SW 1271 (cell line): Measurements from ENCODE around the gene TLCD3B.
A peak's percentile ranks its signal among the peaks of the same experiment; 100 is the strongest.
"Not testable (repeated sequence)": the region's sequence is repeated elsewhere in the genome, so short reads cannot be mapped to it uniquely, and the experiment has no call there.

ENCODE experiments used
- DNase-seq, 2 experiments: peaks; one replicate each; lab custom pipeline; 2025; lab: John Stamatoyannopoulos, UW

The TLCD3B gene

DNA sequence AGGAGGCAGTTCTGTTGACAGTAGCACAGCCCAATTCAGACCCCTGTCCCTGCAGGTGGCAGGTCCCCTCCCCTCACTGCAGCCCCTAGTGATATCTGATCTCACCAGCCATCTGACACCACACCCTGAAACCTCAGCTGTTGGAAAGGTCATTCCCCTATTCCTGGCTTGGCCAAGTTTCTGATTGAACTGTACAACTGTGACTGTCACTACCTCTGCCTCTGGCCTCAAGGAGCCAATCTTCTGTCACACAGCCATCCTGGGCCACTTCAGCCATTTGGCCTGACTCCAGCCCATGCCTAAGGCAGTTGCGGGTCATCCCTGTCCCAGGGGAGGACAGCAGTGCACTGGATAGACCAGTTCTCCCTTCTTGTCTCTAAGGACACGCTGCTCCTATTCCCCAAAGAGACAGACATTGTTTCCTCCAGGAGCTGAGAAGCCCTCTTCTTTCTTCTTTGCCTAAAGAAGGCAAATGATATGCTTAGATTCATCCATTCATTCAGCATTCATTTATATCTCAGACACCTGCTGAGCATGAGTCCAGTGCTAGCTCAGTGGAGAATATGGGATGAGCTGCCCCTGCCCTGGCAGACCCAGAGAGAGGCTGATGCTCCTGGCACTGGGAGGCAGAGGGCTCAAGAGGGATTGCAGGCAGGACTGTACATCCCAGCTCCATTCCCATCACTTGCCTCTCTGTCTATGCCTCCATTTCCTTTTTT, 29.9 kb upstream of the TLCD3B start:
- DNase-seq, result no peak

DNA sequence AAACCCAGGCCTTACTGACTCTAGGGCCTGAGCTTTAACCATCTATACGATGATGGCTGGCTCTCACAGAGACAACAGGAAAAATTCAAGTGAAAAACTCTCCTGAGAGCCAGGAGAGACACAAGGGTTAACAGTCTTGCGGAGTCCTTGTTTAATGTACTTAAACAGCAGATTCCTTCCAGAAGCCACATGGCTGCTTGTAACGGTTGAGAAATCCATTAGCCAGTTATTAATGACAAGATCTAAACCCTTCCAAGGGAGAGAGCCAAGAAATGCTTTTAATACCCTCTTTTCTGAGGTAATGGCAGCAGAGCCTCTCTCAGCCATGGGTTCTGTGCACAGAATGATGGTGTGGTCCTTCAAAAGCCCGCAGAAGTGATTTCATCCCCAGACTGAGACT, 29.3 kb upstream of the TLCD3B start:
- DNase-seq, result no peak

DNA sequence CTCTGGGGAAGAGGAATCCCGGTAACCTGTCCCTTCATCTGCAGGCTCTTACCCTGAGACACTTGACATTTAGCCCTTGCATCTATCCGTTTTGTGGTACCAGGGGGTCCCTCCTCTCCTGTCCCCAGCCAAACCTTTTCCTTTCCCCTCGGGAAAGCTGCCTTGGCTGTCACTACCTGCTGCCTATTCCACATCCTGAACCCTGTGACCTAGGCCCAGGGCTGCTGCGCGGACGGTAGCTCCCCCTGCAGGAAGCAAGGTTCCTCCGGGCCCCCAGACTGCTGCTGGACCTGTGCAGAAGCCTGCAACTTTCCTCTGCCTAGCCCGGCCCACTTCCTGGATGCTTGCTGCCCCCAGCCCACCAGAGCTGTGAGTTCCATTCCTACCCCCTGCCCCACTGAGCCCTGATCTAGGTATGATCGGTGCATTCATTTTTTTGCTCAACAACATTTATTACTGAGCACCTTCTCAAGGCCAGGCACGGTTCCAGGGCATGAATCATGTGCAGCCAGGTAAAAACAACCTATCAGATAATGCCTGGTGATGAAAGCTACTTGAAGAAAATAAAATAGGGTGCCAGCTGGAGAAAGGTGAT, 24.0 kb upstream of the TLCD3B start:
- peak in 1 of 2 experiments; percentile 43 for DNase-seq

DNA sequence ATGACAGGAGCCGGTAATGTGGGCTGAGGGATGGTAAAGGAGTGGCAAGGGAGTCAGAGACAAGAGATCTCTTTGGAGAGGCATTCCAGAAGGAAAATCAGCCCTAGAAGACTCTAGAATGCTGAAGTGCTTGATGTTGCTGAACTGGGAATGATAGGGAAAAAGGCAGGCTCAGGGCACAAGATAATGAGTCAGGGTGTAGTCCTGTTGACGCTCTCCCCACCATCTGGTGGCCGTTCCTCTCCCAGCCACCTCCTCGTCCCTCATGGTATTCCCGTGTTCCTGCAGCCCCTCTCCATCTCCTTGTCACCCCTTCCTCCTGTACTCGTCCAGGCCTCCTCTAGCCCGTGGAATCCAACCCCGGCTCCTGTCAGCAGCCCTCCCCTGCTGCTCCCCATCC, 23.4 kb upstream of the TLCD3B start:
- DNase-seq, result peak in 1 of 2 experiments; percentile 19

DNA sequence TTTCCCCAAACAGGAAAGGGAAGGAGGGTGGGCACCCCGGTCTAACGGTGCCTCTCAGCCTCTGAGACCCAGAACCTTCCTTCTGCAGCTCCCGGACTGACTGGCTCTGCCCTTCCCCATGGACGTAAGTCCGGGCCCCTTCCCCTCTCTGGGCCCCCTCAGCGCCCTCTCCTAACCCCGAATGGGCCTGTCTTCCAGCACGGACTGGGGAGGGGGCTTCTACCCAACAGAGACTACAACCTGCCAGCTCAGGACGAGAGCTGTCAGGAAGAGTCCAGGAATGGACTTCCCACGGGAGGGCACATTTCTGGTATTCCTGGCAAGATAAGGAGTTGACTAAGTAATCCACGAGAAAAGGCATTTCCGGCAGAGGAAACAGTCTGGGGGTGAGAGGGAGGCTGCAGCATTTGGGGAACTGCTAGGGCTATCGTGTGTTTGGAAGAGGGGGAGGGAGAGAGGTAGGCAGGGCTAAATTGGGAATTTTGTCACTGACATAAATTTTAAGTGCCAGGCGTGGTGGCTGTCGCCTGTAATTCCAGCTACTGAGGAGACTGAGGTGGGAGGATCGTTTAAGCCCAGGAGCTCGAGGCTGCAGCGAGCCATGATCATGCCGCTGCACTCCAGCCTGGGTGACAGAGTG, 22.4 kb upstream of the TLCD3B start:
- DNase-seq, result peak in 1 of 2 experiments; percentile 70

DNA sequence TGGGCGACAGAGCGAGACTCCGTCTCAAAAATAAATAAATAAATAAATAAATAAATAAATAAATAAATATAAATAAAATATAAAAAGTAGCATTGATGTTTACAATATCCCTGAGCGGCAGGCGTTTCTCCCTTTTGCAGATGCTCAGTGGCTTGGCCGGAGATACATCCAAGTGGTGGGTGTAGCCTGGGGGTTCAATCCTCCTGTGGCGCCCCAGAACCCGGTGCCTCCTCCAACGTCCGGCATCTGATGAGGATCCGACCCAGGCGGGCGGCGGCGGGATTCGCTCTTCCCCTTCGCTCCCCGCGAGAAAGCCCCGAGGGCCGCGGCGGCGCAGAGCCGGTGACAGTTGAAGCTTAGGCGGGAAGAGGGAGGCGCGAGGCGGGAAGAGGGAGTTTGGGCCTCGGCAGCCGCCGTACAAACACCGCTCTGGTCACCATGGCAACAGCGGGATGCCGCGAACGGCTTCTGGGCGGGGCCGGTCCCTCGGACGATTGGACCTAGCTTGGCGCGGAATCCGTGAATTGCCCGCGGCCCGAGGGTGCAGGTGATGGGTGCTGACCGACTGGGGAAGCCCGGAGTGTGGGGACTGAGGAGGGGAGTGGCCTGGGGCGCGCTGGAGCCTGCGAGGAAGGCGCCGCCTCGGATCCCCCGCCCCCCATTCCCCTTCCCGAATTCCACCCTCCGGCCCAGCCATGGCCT, 21.8 kb upstream of the TLCD3B start:
- DNase-seq, result peak; percentile 88 to 94

DNA sequence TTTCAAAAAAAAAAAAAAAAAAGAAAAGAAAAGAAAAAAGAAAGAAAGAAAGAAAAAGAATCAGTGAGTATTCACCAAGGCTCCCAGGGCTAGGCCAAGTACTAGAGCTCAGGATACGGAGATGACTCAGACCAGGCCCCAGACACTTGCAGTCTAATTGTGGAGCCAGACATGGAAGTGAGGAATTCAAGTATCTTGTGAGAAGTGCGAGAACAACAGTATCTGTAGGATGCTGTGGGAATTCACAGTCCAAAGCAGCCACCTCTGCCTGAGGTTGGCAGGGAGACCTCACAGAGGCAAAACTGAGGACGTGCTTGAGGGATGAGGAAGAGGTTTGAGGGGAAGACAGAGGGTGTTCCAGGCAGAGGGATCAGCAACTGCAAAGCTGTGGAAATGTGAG, 20.4 kb upstream of the TLCD3B start:
- peak; percentile 48 to 64 for DNase-seq

DNA sequence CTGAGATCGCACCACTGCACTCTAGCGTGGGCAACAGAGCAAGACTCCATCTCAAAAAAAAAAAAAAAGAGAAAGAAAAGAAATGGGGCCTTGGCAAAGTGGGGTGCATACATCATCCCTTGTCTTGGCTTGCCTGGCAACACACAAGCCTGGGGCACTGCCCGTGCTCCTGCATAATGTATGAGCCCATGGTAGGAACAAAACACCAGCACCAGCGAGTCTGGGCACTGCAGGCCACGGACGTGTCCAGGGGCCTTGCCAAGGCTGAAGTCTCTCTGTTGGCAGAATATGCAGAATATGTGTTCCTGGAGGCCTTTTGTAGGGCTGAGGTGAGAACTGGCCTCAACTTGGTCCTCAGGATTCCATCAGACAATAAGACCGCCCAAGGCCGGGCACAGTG, 18.8 kb upstream of the TLCD3B start:
- no peak for DNase-seq

DNA sequence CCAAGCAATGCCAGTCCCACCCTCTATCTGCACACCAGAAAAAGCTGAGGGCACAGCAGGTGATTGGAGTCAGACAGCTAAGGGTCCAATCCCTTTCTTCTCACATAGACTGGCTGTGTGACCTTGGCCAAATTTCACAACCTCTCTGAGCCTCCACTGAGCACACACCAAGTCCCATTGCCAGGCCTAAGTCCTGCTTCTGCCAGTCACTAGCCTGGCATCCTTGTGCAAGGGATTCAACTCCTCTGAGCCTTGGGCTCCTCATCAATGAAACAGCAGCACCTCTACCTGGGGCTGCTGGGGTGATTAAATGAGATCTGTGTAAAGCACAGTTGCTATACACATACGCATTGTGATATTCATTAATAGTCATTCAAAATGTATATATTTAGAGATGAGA, 15.5 kb upstream of the TLCD3B start:
- no peak for DNase-seq

DNA sequence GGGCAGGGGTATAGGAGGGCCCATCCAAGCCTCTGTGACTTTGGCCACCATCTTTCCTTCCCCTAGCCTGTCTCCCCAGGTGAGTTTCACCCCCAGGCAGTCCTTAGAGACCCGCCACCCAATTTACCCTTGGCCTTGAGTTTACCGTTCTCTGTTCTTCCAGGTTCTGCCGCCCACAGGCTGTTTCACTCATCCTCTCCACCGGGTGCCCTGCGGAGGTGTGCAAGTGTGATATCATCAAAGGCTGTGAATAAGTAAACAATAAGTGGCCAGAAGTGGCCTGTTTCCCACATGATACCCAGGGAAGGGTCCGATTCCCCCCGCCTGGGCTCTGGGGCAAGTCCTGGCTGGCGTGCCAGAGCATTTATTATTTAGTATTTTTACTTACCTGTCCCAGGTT, 15.1 kb upstream of the TLCD3B start:
- DNase-seq, result no peak

DNA sequence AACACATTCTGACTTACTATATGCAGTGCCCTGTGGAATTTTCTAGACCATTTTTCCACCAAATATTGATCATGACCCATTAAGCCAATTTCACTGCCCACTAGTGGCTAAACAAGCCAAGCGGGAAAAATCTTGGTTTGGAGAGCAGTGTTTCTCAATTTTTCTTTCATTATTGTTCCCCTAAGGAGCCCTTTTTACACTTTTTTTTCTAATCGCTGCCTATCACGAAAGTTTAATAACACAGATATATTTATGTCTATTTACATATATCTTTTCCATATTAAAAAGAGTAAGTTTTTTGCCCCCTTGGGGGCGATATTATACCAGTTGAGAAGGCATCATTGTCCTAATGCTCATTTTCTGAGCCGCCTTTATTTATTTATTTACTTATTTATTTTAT, 10.8 kb upstream of the TLCD3B start:
- DNase-seq, result peak in 1 of 2 experiments; percentile 37

DNA sequence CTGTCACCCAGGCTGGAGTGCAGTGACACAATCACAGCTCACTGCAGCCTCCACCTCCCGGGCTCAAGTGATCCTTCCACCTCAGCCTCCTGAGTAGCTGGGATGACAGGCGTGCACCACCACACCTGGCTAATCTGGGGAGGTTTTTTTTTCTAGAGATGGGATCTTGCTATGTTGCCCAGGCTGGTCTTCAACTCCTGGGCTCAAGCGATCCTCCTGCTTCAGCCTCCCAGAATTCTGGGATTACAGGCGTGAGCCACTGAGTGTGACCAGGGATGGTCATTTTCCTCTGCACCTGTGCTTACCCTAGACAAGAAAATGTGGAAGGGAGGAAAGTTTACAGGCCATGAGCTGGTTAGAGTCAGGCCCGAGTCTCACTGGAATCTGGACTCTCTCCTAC, 9.6 kb upstream of the TLCD3B start:
- not testable (repeated sequence) for DNase-seq

DNA sequence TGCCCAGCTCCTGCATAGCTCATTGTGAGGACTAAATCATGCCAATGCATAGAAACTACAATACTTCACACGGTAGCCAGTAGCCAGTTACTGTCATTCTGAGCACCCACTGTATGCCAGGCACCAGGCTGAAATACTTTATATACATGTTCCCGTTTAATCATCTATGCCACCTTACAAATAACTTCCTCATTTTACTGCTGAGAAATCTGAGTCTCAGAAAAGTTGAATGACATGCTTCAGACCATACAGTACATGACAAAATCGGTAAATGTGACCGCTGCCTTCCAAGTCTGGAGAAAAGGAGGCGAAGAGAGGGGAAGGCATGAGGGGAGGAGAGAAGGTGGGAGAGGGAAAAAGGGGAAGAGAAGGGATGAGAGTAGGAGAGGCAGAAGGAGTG, 9.2 kb upstream of the TLCD3B start:
- no peak for DNase-seq

DNA sequence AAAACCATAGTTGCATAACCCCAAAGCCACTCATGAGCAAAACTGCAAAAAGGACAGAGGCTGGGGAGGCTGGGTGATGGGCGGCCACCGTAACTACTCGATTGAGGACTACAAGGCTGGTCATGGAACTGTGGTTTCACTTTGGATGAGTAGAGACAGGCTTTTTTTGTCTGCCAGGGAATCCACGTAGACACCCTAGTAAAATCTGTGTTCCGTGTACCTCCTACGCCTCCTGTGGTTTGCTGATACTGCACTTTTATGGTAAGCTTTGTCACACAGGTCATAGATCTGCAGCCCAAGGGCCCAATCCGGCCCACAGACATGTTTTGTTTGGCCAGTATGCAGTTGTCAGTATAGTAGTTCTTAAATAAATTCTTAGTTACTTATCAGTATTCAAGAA, 2.2 kb upstream of the TLCD3B start:
- DNase-seq, result no peak

DNA sequence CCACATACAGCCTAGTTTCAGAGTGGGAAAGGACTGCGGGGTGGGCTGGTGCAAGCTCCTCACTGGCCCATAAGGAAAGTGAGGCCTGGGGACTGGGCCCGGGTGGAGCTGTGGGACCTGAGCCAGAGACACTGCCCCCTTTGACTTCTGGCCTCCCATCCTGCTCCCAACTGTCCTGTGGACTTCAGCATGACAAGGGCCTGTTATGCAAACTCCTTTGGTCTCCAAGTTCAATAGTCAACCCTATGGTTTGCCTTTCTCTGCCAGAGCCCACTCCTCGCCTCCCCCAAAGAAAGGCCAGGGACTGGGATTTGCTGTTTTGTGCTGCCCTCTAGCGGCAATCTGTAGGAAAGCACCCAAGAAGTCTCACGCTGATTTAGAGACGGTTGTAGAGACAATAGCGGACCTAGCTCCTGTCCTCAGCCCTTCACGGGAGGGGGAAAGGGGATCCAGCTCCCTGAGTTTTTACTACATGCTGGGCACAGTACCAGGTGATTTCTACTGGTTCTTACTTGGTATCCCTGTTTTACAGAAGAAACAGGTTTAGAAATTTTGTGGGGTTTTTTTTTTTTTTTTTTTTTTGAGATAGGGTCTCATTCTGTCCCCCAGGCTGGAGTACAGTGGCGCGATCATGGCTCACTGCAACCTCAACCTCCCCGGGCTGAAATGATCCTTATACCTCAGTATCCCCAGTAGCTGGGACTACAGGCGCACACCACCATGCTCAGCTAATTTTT, 1.2 kb upstream of the TLCD3B start:
- DNase-seq, result peak; percentile 57 to 69

DNA sequence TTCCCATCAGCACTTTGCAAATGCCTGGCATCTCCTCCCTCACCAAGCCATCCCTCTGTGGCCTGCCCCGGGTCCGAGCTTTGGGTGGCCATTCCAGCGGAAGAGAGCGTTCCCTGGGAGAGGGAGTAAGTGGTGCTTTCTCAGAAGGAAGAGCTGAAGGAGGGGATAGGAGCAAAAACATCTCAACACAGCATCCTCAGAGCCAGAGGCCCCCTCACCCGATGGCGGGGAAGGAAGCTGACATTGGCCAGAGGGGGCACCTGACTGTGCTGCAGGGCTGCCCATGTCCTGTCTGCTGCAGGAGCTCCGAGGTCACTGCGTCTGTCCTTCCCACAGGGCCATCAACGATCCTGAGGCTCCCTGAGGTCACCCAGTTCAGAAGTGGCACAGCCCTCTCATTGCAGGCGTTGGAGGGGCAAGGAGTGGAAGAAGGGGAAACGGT, 427 bp upstream of the TLCD3B start:
- DNase-seq, result no peak

DNA sequence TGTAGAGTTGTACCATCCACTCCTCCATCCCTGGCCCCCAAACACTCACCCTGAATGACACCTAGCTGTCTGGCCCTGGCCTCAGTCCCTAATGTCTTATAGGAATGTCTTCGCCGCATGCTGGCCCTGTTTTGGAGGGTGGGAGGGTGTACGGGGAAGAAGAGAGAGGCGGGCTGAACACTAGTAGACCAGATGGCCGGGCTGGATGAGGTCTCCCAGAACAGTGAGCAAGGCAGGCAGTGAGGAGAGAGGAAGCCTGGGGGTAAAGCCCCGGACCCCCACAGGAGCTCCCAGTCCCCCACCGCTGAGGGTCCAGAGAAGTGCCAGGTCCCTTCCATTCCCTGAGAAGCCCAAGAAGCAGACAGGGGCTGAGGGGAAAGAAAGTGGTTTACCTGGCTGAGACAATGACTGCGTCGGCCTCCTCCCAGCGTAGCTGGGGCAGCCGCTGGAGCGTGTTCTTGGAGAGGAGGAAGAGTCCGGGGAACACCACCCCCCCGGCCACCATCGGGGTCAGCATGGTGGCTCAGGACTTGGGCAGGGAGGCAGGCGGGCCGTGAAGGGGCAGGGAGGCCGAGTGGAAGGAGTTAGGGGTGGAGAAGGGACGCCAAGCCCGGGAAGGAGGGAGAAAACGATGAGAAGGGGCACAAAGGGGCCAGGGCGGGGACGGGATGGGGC, 923 bp downstream of the TLCD3B start:
- no peak for DNase-seq

DNA sequence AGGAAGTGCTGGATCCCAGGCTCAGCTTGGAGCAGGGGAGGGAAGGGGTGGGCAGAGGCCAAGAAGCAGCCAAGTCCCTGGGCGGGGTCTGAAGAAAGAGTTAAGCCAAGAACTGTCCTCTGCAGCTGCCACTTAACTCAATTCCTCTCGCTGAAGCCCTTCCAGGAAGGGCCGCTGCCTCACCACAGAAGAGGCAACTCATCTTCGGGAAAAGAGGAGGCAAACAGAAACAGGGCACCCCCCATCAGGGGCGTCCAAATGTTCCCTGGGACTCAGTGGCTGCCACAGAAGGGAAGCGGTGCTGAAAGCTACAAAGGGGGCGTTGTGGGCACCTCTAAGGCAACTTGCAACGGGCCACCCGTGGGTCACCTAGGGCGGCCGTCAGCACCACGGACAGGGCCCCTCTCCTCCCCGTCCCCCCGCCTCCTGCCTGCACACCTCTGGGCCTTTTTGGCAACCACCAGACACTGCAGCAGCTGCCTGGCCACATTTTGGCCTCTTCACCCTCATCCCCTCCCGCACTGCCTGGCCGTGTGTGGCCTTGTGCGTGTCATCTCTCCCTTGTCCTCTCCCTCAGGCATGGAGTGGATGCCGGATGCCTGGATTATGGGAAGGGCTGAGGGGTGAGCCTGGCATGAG, 2.5 kb downstream of the TLCD3B start:
- DNase-seq, result no peak

DNA sequence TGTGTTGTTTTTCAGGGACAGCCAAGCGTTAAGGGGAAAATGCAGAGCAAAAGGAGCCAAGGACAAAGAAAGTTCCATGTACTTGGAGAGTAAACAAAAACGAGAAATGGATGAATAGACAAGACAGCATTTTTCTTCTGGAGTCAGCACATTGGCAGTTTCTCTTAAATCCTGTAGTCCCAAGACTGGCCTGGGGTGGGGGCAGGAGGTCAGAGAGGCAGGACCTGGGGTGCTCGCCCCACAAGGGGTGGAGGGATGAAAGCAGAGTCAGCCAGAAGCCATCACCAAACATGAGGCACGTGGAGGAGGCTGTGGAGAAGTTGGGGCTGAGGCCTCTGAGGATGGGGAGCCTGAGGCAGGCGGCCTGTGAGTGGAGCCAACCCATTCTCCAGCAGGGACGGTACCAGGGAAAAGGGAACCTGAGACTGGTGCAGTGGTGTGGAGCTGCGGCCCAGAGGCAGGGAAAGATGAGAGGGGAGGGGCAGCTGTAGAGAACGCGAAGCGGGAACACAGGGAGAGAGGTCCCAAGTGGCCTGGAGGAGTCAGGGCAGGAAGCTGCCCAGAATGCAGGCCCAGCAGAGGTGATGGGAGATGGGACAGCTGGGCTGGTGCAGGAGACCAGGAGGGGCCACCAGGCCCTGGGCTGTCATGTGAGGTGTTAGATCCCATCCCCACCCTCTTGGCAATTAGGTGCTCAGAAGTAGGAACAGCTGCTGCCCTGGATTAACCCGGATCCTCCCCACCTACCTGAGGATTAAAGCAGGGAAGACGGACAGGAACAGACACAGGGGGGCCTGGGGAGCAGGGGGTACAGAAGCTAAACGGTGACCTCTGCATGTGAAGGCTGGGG, 3.3 kb downstream of the TLCD3B start:
- no peak for DNase-seq

DNA sequence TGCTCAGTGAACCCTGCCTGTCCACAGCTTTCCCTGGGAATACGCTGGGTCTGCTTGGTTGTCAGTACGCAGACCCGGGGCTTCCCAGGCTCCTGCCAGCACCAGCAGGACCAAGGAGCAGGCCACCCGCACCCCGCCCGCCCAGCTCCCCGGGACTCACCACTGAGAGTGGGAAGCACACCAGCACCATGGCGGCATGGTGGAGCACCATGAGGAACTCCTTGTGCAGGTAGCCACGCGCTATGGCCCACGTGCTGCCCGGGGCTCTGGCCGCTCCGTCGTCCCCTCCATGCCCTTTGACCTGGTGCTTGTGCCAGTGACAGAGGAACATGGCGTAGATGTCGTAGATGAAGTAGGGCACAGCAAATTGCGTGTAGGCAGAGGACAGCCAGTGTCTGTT, 4.6 kb downstream of the TLCD3B start:
- no peak for DNase-seq
